ENCODE results near the gene TP53TG3. TPM values are rescaled to one million over a fixed set of nuclear protein-coding genes. Genes with fewer than 3 reads are reported as not detected.
"Not testable (repeated sequence)": the region's sequence is repeated elsewhere in the genome, so short reads cannot be mapped to it uniquely, and the experiment has no call there.

The TP53TG3 gene
- polyA plus RNA-seq, 3 donors = not detected

DNA sequence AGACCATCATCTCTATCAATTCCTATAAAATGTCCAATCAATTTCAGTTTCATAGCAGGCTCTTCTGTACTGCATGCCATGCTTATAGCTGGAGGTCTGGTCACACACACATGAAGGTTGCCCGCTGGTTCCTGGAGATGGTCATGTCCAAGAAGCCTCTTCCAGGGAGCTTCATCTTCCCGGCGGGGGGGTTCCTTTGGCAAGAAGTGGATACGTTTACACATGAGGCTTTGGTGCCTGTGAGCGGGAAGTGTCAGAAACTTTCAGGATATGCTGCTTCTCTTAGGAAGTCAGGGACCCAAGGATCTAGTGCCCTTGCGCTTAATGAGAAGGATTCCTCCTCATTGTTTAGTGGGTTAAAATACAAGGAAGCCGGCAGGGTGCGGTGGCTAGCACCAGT is 43.9 kb downstream of the TP53TG3 start:
- H3K79me2 ChIP-seq (ENCODE audit: insufficient read depth, low read length); H2AFZ ChIP-seq (ENCODE audit: insufficient read depth, low read depth, low read length, poor library complexity, severe bottlenecking); H3K36me3 ChIP-seq (replicated peaks in 1 of 2; ENCODE audit: control insufficient read depth in 1 of 2, insufficient read depth in 2 of 2, low read length in 2 of 2); H3K9me3 ChIP-seq (replicated peaks in 1 of 2; ENCODE audit: control insufficient read depth in 1 of 2, insufficient read depth in 1 of 2, low read length in 2 of 2); DNase-seq; H3K27me3 ChIP-seq (ENCODE audit: control insufficient read depth in 2 of 2, insufficient read depth in 2 of 2, low read length in 2 of 2); H3K27me3 Mint-ChIP-seq (ENCODE audit: low read depth in 3 of 3); H3K4me3 ChIP-seq (replicated peaks in 1 of 3; ENCODE audit: low read depth in 2 of 3, low read length in 3 of 3); H3K4me2 ChIP-seq (replicated peaks; ENCODE audit: extremely low read depth, low read length, poor library complexity, severe bottlenecking); H3K36me3 Mint-ChIP-seq; H3K9me3 Mint-ChIP-seq; intact Hi-C loops (cut with micrococcal nuclease); H3K27ac ChIP-seq (ENCODE audit: low read depth in 1 of 2, low read length in 2 of 2); H3K4me1 ChIP-seq (ENCODE audit: control insufficient read depth in 1 of 2, insufficient read depth in 2 of 2, low read length in 2 of 2); H3K4me3 Mint-ChIP-seq; H3K4me1 Mint-ChIP-seq; H4K20me1 ChIP-seq (ENCODE audit: insufficient read depth, low read length); H3K27ac Mint-ChIP-seq; H3K9ac ChIP-seq (ENCODE audit: insufficient read depth, low read length, poor library complexity, severe bottlenecking): not testable (repeated sequence)
- no CpG with 5 or more reads among the region's 8 CpGs for WGBS (ENCODE audit: insufficient coverage)

Small RNA genes within 50 kb of the gene (small RNA-seq; reads per million reads assigned to genes)
- gene AC138907.6 (ENCODE audit: insufficient read length, low read depth) = not detected

Data from CD14-positive monocyte (primary cell).